Measurements from ENCODE around the gene TSPEAR.
A peak's percentile ranks its signal among the peaks of the same experiment; 100 is the strongest.

TSPEAR gene

DNA sequence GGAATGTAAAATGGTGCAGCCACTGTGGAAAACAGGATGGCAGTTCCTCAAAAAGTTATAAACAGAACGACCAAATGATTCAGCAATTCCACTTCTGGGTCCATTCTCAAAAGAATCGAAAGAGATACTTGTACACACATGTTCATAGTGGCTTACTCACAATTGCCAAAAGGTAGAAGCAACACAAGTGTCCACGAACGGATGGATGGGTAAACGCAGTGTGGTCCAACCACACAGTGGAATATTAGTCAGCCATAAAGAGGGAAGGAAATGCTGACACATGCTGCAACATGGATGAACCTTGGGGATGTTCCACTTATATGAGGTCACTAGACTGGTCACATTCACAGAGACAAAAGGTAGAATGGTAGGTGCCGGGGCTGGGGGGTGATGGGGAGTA is 176.7 kb downstream of the TSPEAR start:
- no peak overlapping the region for H3K4me3 ChIP-seq
- TF ChIP-seq, protein P1, sequence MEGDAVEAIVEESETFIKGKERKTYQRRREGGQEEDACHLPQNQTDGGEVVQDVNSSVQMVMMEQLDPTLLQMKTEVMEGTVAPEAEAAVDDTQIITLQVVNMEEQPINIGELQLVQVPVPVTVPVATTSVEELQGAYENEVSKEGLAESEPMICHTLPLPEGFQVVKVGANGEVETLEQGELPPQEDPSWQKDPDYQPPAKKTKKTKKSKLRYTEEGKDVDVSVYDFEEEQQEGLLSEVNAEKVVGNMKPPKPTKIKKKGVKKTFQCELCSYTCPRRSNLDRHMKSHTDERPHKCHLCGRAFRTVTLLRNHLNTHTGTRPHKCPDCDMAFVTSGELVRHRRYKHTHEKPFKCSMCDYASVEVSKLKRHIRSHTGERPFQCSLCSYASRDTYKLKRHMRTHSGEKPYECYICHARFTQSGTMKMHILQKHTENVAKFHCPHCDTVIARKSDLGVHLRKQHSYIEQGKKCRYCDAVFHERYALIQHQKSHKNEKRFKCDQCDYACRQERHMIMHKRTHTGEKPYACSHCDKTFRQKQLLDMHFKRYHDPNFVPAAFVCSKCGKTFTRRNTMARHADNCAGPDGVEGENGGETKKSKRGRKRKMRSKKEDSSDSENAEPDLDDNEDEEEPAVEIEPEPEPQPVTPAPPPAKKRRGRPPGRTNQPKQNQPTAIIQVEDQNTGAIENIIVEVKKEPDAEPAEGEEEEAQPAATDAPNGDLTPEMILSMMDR (IDR thresholded peaks at IDR 0.05) = no peak
- H3K4me1 ChIP-seq = no peaks in the 10 kb centered on the region
- intact Hi-C loops (cut with DNase I; ENCODE audit: low total_unique reads) = no loop called here
- no peaks in the 10 kb centered on the region for H3K36me3 ChIP-seq
- peaks cover 0 to 37% of the 10 kb centered on the region in 2 donors for H3K27me3 ChIP-seq
- no peak overlapping the region for H3K27ac ChIP-seq
- no peaks in the 10 kb centered on the region for H3K9me3 ChIP-seq
- DNase-seq = no peak

DNA sequence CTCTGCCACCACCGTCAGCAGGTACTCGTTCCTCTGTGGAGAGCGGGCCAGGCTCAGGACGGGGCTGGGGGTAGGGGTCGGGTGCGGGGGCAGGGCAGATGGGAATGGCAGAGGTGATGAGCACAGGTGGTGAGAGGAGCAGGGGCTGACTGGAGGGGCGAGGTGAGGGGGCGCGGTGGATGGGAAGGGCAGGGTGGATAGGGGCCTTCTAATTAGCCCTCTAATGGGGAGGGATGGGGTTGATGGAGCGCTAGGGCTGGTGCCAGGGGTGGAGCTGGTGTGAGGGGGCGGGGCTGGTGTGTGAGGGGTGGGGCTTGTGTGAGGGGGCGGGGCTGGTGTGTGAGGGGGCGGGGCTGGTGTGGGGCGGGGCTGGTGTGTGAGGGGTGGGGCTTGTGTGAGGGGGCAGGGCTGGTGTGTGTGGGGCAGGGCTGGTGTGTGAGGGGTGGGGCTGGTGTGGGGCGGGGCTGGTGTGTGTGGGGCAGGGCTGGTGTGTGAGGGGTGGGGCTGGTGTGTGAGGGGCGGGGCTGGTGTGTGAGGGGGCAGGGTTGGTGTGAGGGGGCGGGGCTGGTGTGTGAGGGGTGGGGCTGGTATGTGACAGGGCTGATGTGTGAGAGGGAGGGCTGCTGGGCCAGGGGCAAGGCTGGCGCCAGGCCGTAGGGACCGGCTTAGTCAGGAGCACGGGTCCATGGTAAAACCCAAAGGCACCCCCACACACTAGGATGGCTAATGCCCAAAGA is 177.3 kb downstream of the TSPEAR start:
- TF ChIP-seq, protein P1 (IDR thresholded peaks at IDR 0.05) = no peak
- peak; percentile 1 to 48 for DNase-seq
- intact Hi-C loops (cut with DNase I; ENCODE audit: low total_unique reads) = no loop called here
- H3K36me3 ChIP-seq = no peaks in the 10 kb centered on the region
- no peaks in the 10 kb centered on the region for H3K9me3 ChIP-seq
- H3K27ac ChIP-seq = no peak overlapping the region
- H3K4me1 ChIP-seq = no peaks in the 10 kb centered on the region
- peaks cover 0 to 40% of the 10 kb centered on the region in 2 donors for H3K27me3 ChIP-seq
- H3K4me3 ChIP-seq = no peak overlapping the region

DNA sequence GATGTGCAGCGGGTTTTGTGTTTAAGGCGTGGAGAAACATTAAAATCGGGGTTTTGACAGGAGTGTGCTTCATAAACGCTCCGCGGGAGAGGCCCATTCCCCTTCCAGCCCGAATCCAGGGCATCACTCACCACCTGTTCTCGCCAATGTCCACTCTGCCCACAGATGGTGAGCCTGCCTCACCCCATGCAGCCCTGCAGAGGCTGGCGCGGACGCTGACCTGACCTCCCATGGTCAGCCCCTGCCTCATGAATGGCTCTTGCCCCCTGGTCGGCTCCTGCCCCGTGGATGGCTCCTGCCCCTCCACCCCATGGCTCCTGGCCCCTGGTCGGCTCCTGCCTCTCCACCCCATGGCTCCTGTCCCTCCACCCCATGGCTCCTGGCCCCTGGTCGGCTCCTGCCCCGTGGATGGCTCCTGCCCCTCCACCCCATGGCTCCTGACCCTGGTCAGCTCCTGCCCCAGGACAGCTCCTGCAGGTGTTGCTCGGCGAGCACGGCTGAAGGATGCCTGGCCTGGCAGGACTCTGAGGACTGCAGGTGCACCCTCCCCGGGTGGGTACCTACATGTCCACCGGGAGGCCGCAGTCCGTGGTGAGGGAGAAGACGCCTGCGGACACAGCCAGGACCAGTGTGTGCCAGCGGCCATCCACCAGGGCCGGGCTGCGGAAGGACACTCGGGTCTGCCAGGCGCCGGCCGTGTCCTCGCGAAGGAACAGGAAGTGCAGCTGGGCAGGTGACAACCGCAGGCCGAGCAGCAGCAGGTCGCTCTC is 178.1 kb downstream of the TSPEAR start:
- Histone ChIP-seq H3K27me3 (peaks cover 0 to 34% of the 10 kb centered on the region in 2 donors), H3K9me3 (no peaks in the 10 kb centered on the region), H3K4me1 (no peaks in the 10 kb centered on the region), H3K36me3 (no peaks in the 10 kb centered on the region), H3K27ac (no peak overlapping the region), H3K4me3 (no peak overlapping the region)
- intact Hi-C loops (cut with DNase I; ENCODE audit: low total_unique reads) = no loop called here
- DNase-seq = peak; percentile 17 to 64
- TF ChIP-seq, protein P1 (IDR thresholded peaks at IDR 0.05) = no peak

DNA sequence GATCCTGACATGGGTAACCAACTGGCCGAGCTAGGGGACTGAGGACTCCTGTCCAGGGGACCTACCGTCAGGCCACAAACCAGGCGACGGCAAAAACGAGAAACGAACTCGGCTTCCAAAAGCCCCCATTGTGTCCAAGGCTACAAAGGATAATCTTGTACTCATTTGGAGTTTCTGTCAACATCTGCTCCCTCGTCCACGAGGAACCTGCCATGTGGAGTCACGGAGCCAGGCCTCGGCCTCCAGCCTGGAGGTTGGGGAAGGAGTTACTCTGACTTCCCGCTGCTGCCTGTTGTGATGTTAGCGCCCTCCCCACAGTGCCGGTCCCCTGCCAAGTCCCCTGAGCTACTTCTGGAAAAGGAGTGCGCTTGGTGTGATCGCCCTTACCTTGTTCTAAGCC is 178.7 kb downstream of the TSPEAR start:
- Histone ChIP-seq H3K4me1 (no peaks in the 10 kb centered on the region), H3K9me3 (no peaks in the 10 kb centered on the region), H3K27ac (no peak overlapping the region), H3K36me3 (no peaks in the 10 kb centered on the region), H3K27me3 (peaks cover 0 to 29% of the 10 kb centered on the region in 2 donors), H3K4me3 (no peak overlapping the region)
- TF ChIP-seq, protein P1 (IDR thresholded peaks at IDR 0.05) = no peak
- intact Hi-C loops (cut with DNase I; ENCODE audit: low total_unique reads) = no loop called here
- peak; percentile 12 to 44 for DNase-seq

DNA sequence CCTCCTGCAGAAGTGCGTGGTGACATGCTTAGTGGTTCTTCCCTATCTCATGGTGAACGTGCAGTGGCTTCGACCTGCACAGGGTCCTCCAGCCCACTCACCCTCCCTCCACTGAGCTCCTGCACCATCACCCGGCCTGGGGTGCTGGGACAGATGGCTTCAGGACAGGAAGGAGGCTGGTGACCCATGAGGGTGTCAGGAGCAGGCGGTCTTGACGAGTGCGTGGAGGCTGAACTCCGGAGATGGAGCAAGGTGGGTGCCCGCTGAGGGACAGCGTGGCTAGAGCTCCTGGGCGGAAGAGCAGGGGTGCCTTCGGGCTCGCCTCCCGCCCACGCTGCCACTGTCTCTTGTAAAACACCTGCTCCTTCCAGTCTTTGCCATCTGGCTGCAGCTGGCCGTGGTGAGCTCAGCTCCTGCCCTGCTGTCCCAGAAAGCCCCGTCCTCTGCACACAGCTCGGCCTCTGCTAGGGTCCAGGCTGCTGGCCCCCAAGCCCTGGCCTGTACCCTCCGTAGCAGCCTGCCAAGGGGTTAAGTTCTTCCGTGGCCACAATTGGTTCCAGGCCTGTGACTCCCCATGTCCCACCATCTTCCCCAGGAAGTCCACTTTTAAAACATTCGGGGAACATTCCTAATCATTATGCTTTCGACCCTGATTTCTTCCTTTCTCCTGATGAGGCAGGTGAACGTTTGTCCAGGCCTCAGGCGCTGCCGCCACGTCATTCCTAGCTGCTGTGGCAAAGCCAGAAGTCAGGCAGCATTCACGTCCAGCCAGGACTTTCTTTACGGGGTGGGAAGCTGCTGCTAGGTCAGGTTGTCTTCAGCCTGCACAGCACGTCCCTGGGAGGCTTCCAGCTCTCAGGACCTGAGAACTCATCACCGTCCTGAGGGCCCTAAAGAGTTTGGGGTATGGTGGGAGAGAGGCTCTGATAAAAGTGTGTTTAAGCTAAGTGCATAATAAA is 179.5 kb downstream of the TSPEAR start:
- TF ChIP-seq, protein P1 (IDR thresholded peaks at IDR 0.05) = no peak
- peaks cover 0 to 28% of the 10 kb centered on the region in 2 donors for H3K27me3 ChIP-seq
- H3K4me1 ChIP-seq = no peaks in the 10 kb centered on the region
- H3K4me3 ChIP-seq = no peak overlapping the region
- no peaks in the 10 kb centered on the region for H3K36me3 ChIP-seq
- H3K9me3 ChIP-seq = no peaks in the 10 kb centered on the region
- DNase-seq = peak in 1 of 2 donors; percentile 13
- H3K27ac ChIP-seq = no peak overlapping the region
- intact Hi-C loops (cut with DNase I; ENCODE audit: low total_unique reads) = no loop called here

Measured in tibial artery (tissue), 4 donors.